Measurements from ENCODE around the gene PHACTR3. TPM values are rescaled to one million over a fixed set of nuclear protein-coding genes. Genes with fewer than 3 reads are reported as not detected.

Gene PHACTR3
- total RNA-seq, 1 experiment from 2014 or later = not detected

DNA sequence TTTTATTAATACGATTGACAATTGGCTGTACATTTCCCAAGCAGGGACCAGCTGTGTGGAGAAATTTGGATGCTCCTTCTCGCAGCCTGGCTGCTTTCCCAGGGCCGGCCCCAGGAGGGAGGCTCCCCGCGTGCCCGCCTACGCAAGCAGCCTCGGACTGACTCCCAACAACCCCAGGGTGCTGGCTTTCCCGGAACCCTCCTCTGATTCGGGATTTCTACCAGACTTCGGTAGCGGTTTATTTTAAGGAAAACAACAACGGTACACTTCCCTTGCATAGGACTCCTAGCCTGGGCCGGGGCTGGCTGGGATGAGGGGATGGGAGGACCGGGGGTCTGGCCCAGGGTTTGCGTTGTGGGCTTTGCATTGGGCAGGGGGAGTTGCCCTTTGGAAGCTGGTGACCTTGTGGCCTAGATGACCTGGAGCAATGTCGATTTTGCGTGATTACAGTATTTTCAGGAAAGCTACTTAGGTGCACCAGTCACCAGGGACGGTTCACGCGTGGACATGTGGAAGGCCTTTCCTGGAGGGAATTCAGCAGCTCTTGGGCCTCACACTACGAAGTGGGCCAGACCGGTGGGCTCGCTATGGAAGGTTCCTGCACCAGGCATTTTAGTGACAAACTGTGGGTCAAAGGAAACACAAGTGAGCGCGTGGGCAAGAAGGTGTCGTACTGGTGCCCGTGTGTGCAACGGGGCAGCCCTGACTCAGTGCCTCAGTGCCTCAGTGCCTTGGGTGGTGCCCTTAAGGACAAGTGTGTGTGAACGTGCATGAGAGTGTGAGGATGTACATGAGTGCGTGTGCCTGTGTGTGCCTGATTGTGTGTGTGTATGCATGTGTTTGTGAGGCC is 20.7 kb upstream of the PHACTR3 start:
- Histone ChIP-seq H3K23ac (ENCODE audit: insufficient read length, low read depth, low read length) (no peak overlapping the region), H3K27me3 (ENCODE audit: insufficient read depth, low read length) (no peaks in the 10 kb centered on the region; the same call in 1 of the 2 replicates), H3K14ac (ENCODE audit: insufficient read depth, low read length) (no peak overlapping the region; the same call in 1 of the 2 replicates), H3K4ac (ENCODE audit: low read depth, low read length) (no peak overlapping the region), H3K79me1 (ENCODE audit: insufficient read depth, low read depth, low read length, poor library complexity, severe bottlenecking) (no peaks in the 10 kb centered on the region), H4K8ac (replicated peaks; ENCODE audit: insufficient read length, low read depth, low read length) (no peak overlapping the region), H2BK120ac (ENCODE audit: low read depth, low read length, poor library complexity, severe bottlenecking) (no peak overlapping the region), H2BK15ac (ENCODE audit: low read depth, low read length) (no peak overlapping the region), H3K4me2 (ENCODE audit: insufficient read depth, insufficient read length, low read length) (no peak overlapping the region), H3K18ac (ENCODE audit: insufficient read length, low read depth, low read length) (no peak overlapping the region), H2BK20ac (ENCODE audit: low read depth, low read length, poor library complexity, severe bottlenecking) (no peak overlapping the region), H4K20me1 (ENCODE audit: control insufficient read depth, insufficient read depth, insufficient read length) (no peaks in the 10 kb centered on the region), H3K56ac (ENCODE audit: insufficient read length, low read depth, low read length) (no peak overlapping the region), H4K91ac (ENCODE audit: insufficient read length, low read depth, low read length) (no peak overlapping the region), H3K27ac (ENCODE audit: insufficient read length, low read depth, low read length) (no peak overlapping the region), H2AK5ac (ENCODE audit: insufficient read length, low read length) (no peak overlapping the region), H3K79me2 (ENCODE audit: insufficient read depth, low read length) (no peaks in the 10 kb centered on the region), H2BK5ac (ENCODE audit: insufficient read length, low read length) (peak overlapping the region; percentile 5), H2BK12ac (ENCODE audit: insufficient read length, low read depth, low read length) (no peak overlapping the region), H2AFZ (ENCODE audit: low read length) (no peak overlapping the region), H3T11ph (ENCODE audit: low read length) (no peak overlapping the region), H3K23me2 (ENCODE audit: insufficient read length, low read depth, low read length, poor library complexity, severe bottlenecking) (no peaks in the 10 kb centered on the region), H3K9ac (ENCODE audit: extremely low read depth, insufficient read length, low read length) (no peak overlapping the region), H3K9me3 (ENCODE audit: control insufficient read depth, low read depth, low read length) (no peaks in the 10 kb centered on the region), H3K4me1 (ENCODE audit: insufficient read depth, low read length) (no peaks in the 10 kb centered on the region), H4K5ac (ENCODE audit: insufficient read length, low read depth, low read length) (peak overlapping the region; percentile 1)
- no peaks in the 10 kb centered on the region; a peak in 1 of 7 replicates for H3K36me3 Mint-ChIP-seq (ENCODE audit: insufficient read depth in 1 of 3, low read depth in 3 of 3)
- H3K4me1 Mint-ChIP-seq = no peaks in the 10 kb centered on the region
- H3K9me3 Mint-ChIP-seq = peaks cover 0 to 58% of the 10 kb centered on the region in 2 experiments; a peak in 2 of 5 replicates
- DNase-seq = no peak
- peaks cover 66% of the 10 kb centered on the region for H3K27me3 Mint-ChIP-seq (ENCODE audit: low read depth)
- TF ChIP-seq, protein P1, sequence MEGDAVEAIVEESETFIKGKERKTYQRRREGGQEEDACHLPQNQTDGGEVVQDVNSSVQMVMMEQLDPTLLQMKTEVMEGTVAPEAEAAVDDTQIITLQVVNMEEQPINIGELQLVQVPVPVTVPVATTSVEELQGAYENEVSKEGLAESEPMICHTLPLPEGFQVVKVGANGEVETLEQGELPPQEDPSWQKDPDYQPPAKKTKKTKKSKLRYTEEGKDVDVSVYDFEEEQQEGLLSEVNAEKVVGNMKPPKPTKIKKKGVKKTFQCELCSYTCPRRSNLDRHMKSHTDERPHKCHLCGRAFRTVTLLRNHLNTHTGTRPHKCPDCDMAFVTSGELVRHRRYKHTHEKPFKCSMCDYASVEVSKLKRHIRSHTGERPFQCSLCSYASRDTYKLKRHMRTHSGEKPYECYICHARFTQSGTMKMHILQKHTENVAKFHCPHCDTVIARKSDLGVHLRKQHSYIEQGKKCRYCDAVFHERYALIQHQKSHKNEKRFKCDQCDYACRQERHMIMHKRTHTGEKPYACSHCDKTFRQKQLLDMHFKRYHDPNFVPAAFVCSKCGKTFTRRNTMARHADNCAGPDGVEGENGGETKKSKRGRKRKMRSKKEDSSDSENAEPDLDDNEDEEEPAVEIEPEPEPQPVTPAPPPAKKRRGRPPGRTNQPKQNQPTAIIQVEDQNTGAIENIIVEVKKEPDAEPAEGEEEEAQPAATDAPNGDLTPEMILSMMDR (conservative IDR thresholded peaks at IDR 0.05) = no peak
- H3K27ac Mint-ChIP-seq = no peak overlapping the region
- no CpG with 5 or more reads among the region's 31 CpGs for WGBS (ENCODE audit: extremely low coverage, insufficient read length, low lambda C conversion rate)
- no peak overlapping the region for H3K4me3 Mint-ChIP-seq

Measured in H9 (cell line).